ENCODE data around the gene ADCK2.
"Not testable (repeated sequence)": the region's sequence is repeated elsewhere in the genome, so short reads cannot be mapped to it uniquely, and the experiment has no call there.

ADCK2 gene

GRCh38 chr7:140667476-140667875 is 5.3 kb upstream of the ADCK2 start:
- no peak for DNase-seq (ENCODE audit: low read depth)
- no peak for TF ChIP-seq POLR2A (IDR thresholded peaks at IDR 0.05; ENCODE audit: extremely low read depth, insufficient read length)
- no peak for TF ChIP-seq MAX (IDR thresholded peaks at IDR 0.05; ENCODE audit: low read depth, low read length)
- TF ChIP-seq MYC (IDR thresholded peaks at IDR 0.05; ENCODE audit: low read depth, low read length): no peak
- no peak for TF ChIP-seq CTCF (IDR thresholded peaks at IDR 0.05; ENCODE audit: low read depth, low read length)
- no peak overlapping the region for H3K4me3 ChIP-seq (ENCODE audit: low read depth, low read length)

- TF ChIP-seq POLR2A (IDR thresholded peaks at IDR 0.05; ENCODE audit: extremely low read depth, insufficient read length) (no peak), MYC (IDR thresholded peaks at IDR 0.05; ENCODE audit: low read depth, low read length) (no peak), MAX (IDR thresholded peaks at IDR 0.05; ENCODE audit: low read depth, low read length) (no peak), CTCF (IDR thresholded peaks at IDR 0.05; ENCODE audit: low read depth, low read length) (no peak)
- H3K4me3 ChIP-seq (ENCODE audit: low read depth, low read length): no peak overlapping the region
- DNase-seq (ENCODE audit: low read depth): no peak
Observed at GRCh38 chr7:140668641-140669040, 4.1 kb upstream of the ADCK2 start.

- DNase-seq (ENCODE audit: low read depth): no peak
- TF ChIP-seq CTCF (IDR thresholded peaks at IDR 0.05; ENCODE audit: low read depth, low read length): no peak
- TF ChIP-seq MAX (IDR thresholded peaks at IDR 0.05; ENCODE audit: low read depth, low read length): no peak
- no peak for TF ChIP-seq POLR2A (IDR thresholded peaks at IDR 0.05; ENCODE audit: extremely low read depth, insufficient read length)
- TF ChIP-seq MYC (IDR thresholded peaks at IDR 0.05; ENCODE audit: low read depth, low read length): no peak
- H3K4me3 ChIP-seq (ENCODE audit: low read depth, low read length): no peak overlapping the region
Observed at GRCh38 chr7:140669352-140669751, 3.4 kb upstream of the ADCK2 start.

- not testable (repeated sequence) for H3K4me3 ChIP-seq (ENCODE audit: low read depth, low read length); DNase-seq (ENCODE audit: low read depth)
Observed at GRCh38 chr7:140669862-140670261, 2.9 kb upstream of the ADCK2 start.

- TF ChIP-seq MAX (IDR thresholded peaks at IDR 0.05; ENCODE audit: low read depth, low read length): no peak
- TF ChIP-seq MYC (IDR thresholded peaks at IDR 0.05; ENCODE audit: low read depth, low read length): no peak
- no peak for TF ChIP-seq CTCF (IDR thresholded peaks at IDR 0.05; ENCODE audit: low read depth, low read length)
- TF ChIP-seq POLR2A (IDR thresholded peaks at IDR 0.05; ENCODE audit: extremely low read depth, insufficient read length): no peak
Observed at GRCh38 chr7:140670343-140670935, 2.3 kb upstream of the ADCK2 start.

GRCh38 chr7:140671966-140672365 is 779 bp upstream of the ADCK2 start:
- DNase-seq (ENCODE audit: low read depth): no peak
- TF ChIP-seq CTCF (IDR thresholded peaks at IDR 0.05; ENCODE audit: low read depth, low read length): no peak
- no peak for TF ChIP-seq MYC (IDR thresholded peaks at IDR 0.05; ENCODE audit: low read depth, low read length)
- TF ChIP-seq MAX (IDR thresholded peaks at IDR 0.05; ENCODE audit: low read depth, low read length): no peak
- H3K4me3 ChIP-seq (ENCODE audit: low read depth, low read length): no peak overlapping the region

More at GRCh38 chr7:140670343-140670935, 2.3 kb upstream of the ADCK2 start:
- H3K4me3 ChIP-seq (ENCODE audit: low read depth, low read length): no peak overlapping the region
- no peak for DNase-seq (ENCODE audit: low read depth)

All from NB4 (cell line).